PC-9 (cell line): ENCODE results near the gene ITIH4. TPM values are rescaled to one million over a fixed set of nuclear protein-coding genes. Genes with fewer than 3 reads are reported as not detected.

Source experiments
- BruUV-seq: library from RNA; stranded (reverse); fragments of 400-500 nt; replicated peaks from 2 replicates; lab custom pipeline; 2021; lab: Mats Ljungman, UMichigan
- CTCF ChIA-PET: fragments of 300-600 bp; sonication (Branson Sonifier 250); formaldehyde crosslinking; loops from one replicate; lab custom pipeline; 2022; ENCODE audit warnings: antibody characterized with exemption; lab: Charles Lee
- POLR2A ChIA-PET: fragments of 300-600 bp; sonication (Branson Sonifier 250); formaldehyde crosslinking; loops from one replicate; lab custom pipeline; 2022; ENCODE audit warnings: antibody characterized with exemption; ENCODE audit not compliant: unreplicated experiment; lab: Charles Lee
- DNase-seq, 2 experiments: peaks; one replicate each; pipeline versions ENCODE4 v3.0.0 to v3.0.0-alpha.2; 2015 to 2022; ENCODE audit warnings: mixed read lengths in 1 of 2
- H2AFZ ChIP-seq: fragments of 200-600 bp; sonication (generic); 2 replicates; pipeline ENCODE4 v1.8.1; 2017; ENCODE audit warnings: antibody characterized with exemption
- H3F3A ChIP-seq: fragments of 200-600 bp; sonication (generic); 2 replicates; pipeline ENCODE4 v1.8.1; 2017; ENCODE audit warnings: antibody characterized with exemption, mild to moderate bottlenecking, low read depth; ENCODE audit not compliant: insufficient read depth
- H3K27ac ChIP-seq: fragments of 200-600 bp; sonication (generic); 2 replicates; pipeline ENCODE4 v1.6.1; 2016; ENCODE audit warnings: mixed run types
- H3K27me3 ChIP-seq: fragments of 200-600 bp; sonication (generic); 2 replicates; pipeline ENCODE4 v1.6.1; 2016; ENCODE audit warnings: low read depth, mixed run types; ENCODE audit not compliant: insufficient read depth
- H3K36me3 ChIP-seq: fragments of 200-600 bp; sonication (generic); 2 replicates; pipeline ENCODE4 v1.6.1; 2016; ENCODE audit warnings: low read depth, mixed run types
- H3K4me1 ChIP-seq: fragments of 200-600 bp; sonication (generic); replicated peaks from 2 replicates; pipeline ENCODE4 v1.6.1; 2016; ENCODE audit warnings: mixed run types; ENCODE audit not compliant: insufficient read depth
- H3K4me2 ChIP-seq: fragments of 200-600 bp; sonication (generic); 2 replicates; pipeline ENCODE4 v1.6.1; 2017; ENCODE audit warnings: mixed run types
- H3K4me3 ChIP-seq: fragments of 200-600 bp; sonication (generic); 2 replicates; pipeline ENCODE4 v1.6.1; 2016; ENCODE audit warnings: mixed run types
- H3K79me2 ChIP-seq: fragments of 200-600 bp; sonication (generic); 2 replicates; pipeline ENCODE4 v1.6.1; 2017; ENCODE audit warnings: low read depth, mixed run types
- H3K9me2 ChIP-seq: fragments of 200-600 bp; sonication (generic); 2 replicates; pipeline ENCODE4 v1.8.1; 2017; ENCODE audit warnings: mild to moderate bottlenecking; ENCODE audit not compliant: insufficient read depth
- H3K9me3 ChIP-seq: fragments of 200-600 bp; sonication (generic); 2 replicates; pipeline ENCODE4 v1.8.1; 2016; ENCODE audit warnings: low read depth; ENCODE audit not compliant: insufficient read depth
- H4K20me1 ChIP-seq: fragments of 200-600 bp; sonication (generic); 2 replicates; pipeline ENCODE4 v1.8.1; 2017; ENCODE audit not compliant: insufficient read depth
- CTCF ChIP-seq: fragments of 200-600 bp; sonication (generic); conservative IDR thresholded peaks from 2 replicates; pipeline ENCODE4 v1.6.1; 2017; ENCODE audit warnings: mixed run types, antibody characterized with exemption, mild to moderate bottlenecking, moderate library complexity
- EZH2 ChIP-seq: fragments of 200-600 bp; sonication (generic); IDR thresholded peaks from 2 replicates; pipeline ENCODE4 v1.8.0; 2017; ENCODE audit warnings: antibody characterized with exemption, low read depth
- intact Hi-C: fragments of 100-400 bp; cut with micrococcal nuclease; formaldehyde crosslinking; loops from one replicate; pipeline ENCODE4 v1.10.0; 2022; ENCODE audit not compliant: unreplicated experiment
- total RNA-seq: library from RNA; stranded (reverse); gene quantifications from 2 replicates; pipeline ENCODE4 v1.2.3, GENCODE V29; 2021

Gene ITIH4
- total RNA-seq, 1 experiment from 2014 or later, result 2.5 TPM

DNA sequence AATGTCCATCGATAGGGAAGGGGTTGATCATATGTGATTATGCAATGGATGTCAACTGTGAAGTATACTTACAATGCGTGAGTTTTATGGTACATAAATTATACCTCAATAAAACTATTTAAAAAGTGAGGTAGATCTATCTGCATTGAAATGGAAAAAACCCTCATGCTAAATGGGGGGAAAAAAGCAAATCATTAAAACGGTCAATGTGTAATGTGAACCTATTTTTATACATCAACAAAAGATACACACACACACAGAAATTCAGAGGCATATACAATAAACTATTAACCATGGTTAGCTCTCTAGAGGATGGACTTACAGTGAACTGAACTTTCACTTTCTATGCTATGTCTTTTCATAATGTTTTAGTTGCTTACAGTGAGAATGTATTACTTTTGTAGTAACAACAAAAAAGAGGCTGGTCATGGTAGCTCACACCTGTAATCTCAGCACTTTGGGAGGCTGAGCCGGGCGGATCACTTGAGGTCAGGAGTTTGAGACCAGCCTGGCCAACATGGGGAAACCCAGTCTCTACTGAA is 43.8 kb upstream of the ITIH4 start:
- DNase-seq, result no peak
- H3F3A ChIP-seq, result no peaks in the 10 kb centered on the region
- no peak overlapping the region for H2AFZ ChIP-seq
- H3K27ac ChIP-seq, result no peak overlapping the region
- BruUV-seq, result no TSS peak
- no peak overlapping the region for H3K4me2 ChIP-seq
- H4K20me1 ChIP-seq, result no peaks in the 10 kb centered on the region
- no peaks in the 10 kb centered on the region for H3K9me3 ChIP-seq
- no peak overlapping the region for H3K4me3 ChIP-seq
- no peaks in the 10 kb centered on the region for H3K27me3 ChIP-seq
- ChIA-PET CTCF (no interaction called here), POLR2A (no interaction called here)
- H3K9me2 ChIP-seq, result no peaks in the 10 kb centered on the region
- TF ChIP-seq CTCF (no peak), EZH2 (no peak)
- H3K36me3 ChIP-seq, result no peaks in the 10 kb centered on the region
- no peaks in the 10 kb centered on the region for H3K79me2 ChIP-seq
- intact Hi-C loops, result no loop called here
- H3K4me1 ChIP-seq, result no peaks in the 10 kb centered on the region

- H3K9me2 ChIP-seq, result no peaks in the 10 kb centered on the region
- H3K27ac ChIP-seq, result no peak overlapping the region
- H3K27me3 ChIP-seq, result no peaks in the 10 kb centered on the region
- H3K4me2 ChIP-seq, result no peak overlapping the region
- no peaks in the 10 kb centered on the region for H3K4me1 ChIP-seq
- no peaks in the 10 kb centered on the region for H3K79me2 ChIP-seq
- no peaks in the 10 kb centered on the region for H4K20me1 ChIP-seq
- H3F3A ChIP-seq, result no peaks in the 10 kb centered on the region
- no peak for TF ChIP-seq EZH2
- TF ChIP-seq CTCF, result no peak
- H3K9me3 ChIP-seq, result no peaks in the 10 kb centered on the region
- H3K36me3 ChIP-seq, result no peaks in the 10 kb centered on the region
- POLR2A ChIA-PET, result no interaction called here
- intact Hi-C loops, result no loop called here
- CTCF ChIA-PET, result no interaction called here
- no TSS peak for BruUV-seq
- DNase-seq, result no peak
- no peak overlapping the region for H2AFZ ChIP-seq
- no peak overlapping the region for H3K4me3 ChIP-seq
These were observed 43.1 kb upstream of the ITIH4 start for GRCh38 chr3:52873433-52874159.

DNA sequence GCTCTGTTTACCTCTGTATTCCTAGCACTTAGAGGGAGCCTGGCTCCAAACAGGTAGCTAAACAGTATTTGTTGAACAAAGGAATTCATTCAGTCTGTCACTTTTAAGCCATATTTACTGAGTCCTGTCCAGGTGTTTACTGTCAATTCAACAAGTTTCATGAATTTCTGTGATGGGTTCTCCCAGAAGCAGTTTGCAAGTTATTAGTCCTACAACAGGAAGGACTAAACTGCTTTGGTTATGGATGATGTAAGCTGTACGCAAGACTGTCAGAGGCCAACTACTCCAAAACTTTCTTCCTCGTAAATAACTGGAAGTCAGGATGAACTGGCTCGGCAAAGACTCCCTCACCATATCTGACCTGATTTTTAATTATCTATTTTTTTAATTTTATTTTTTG is 41.8 kb upstream of the ITIH4 start:
- Histone ChIP-seq H4K20me1 (no peaks in the 10 kb centered on the region), H3K27ac (no peak overlapping the region), H3K79me2 (no peaks in the 10 kb centered on the region), H3K27me3 (no peaks in the 10 kb centered on the region), H3K9me2 (no peaks in the 10 kb centered on the region), H3K36me3 (no peaks in the 10 kb centered on the region), H2AFZ (no peak overlapping the region), H3K4me1 (no peaks in the 10 kb centered on the region), H3K4me3 (no peak overlapping the region), H3K9me3 (no peaks in the 10 kb centered on the region), H3F3A (no peaks in the 10 kb centered on the region), H3K4me2 (no peak overlapping the region)
- no TSS peak for BruUV-seq
- intact Hi-C loops, result no loop called here
- ChIA-PET POLR2A (no interaction called here), CTCF (no interaction called here)
- no peak for DNase-seq
- TF ChIP-seq EZH2, result no peak
- no peak for TF ChIP-seq CTCF
